Aorta (tissue), 5 donors: ENCODE results near the gene UBAC2. TPM values are rescaled to one million over a fixed set of nuclear protein-coding genes. Genes with fewer than 3 reads are reported as not detected.

Experiments
- ATAC-seq: fragments of 200-7000 bp; cut with Tn5 transposase; one replicate; pipeline ENCODE4 v1.9.1; 2022; ENCODE audit warnings: moderate library complexity; ENCODE audit not compliant: low FRiP score
- DNase-seq, 2 donors: peaks; one replicate each; pipeline ENCODE4 v3.0.0-alpha.2; 2020
- H3K27ac ChIP-seq, 2 donors: one replicate each; pipeline ENCODE4 v1.5.1; 2013; ENCODE audit warnings: low read length in 2 of 2, mild to moderate bottlenecking in 2 of 2, moderate library complexity in 2 of 2, control low read depth in 1 of 2, inconsistent platforms in 1 of 2, low read depth in 1 of 2
- H3K27me3 ChIP-seq, 2 donors: one replicate each; pipeline ENCODE4 v1.6.1; 2013; ENCODE audit warnings: control low read depth in 1 of 2, low read length in 1 of 2, mild to moderate bottlenecking in 1 of 2, moderate library complexity in 1 of 2; ENCODE audit not compliant: insufficient read depth in 2 of 2, control insufficient read depth in 1 of 2
- H3K36me3 ChIP-seq, 2 donors: one replicate each; pipeline ENCODE4 v1.6.1; 2013; ENCODE audit warnings: control low read depth in 1 of 2, low read length in 1 of 2, mild to moderate bottlenecking in 1 of 2; ENCODE audit not compliant: insufficient read depth in 2 of 2, control insufficient read depth in 1 of 2
- H3K4me1 ChIP-seq, 2 donors: one replicate each; pipeline ENCODE4 v1.6.1; 2013; ENCODE audit warnings: low read length in 2 of 2, control low read depth in 1 of 2, mild to moderate bottlenecking in 1 of 2, moderate library complexity in 1 of 2; ENCODE audit not compliant: insufficient read depth in 2 of 2, control insufficient read depth in 1 of 2
- H3K4me3 ChIP-seq, 2 donors: one replicate each; pipeline ENCODE4 v1.5.1; 2013; ENCODE audit warnings: low read length in 2 of 2, control low read depth in 1 of 2, mild to moderate bottlenecking in 1 of 2
- H3K9me3 ChIP-seq: one replicate; pipeline ENCODE4 v1.6.1; 2013; ENCODE audit warnings: mild to moderate bottlenecking, low read length; ENCODE audit not compliant: control insufficient read depth
- WGBS, 2 donors: extraction: QIAGEN DNeasy Blood & Tissue Kit; methylation state at CpG; one replicate each; pipeline ENCODE4 v1.1.7; 2013; 5-methylcytosine and 5-hydroxymethylcytosine counted together
- intact Hi-C, 2 donors: fragments of 100-400 bp; cut with DNase I; formaldehyde crosslinking; loops; one replicate each; pipeline versions ENCODE4 v1.14.2 to v1.15.0; 2022
- polyA plus RNA-seq, 2 donors: library from polyadenylated mRNA; stranded (reverse); fragments of 200-250 nt; gene quantifications; one replicate each; pipeline ENCODE4 v1.2.3, GENCODE V29; 2013
- total RNA-seq, 2 donors: library from RNA; stranded (reverse); fragmentation: NEBNext Ultra II Directional; extraction: Animal tissue kit (Norgen Biotek cat#: 25700); gene quantifications; one replicate each; pipeline ENCODE4 v1.2.1, GENCODE V29; 2021
- donor health status: healthy with polysubstance abuse.
- donor health status: Bipolar disorder and iron deficiency.
- donor health status: DM: no; HTN: no; CAD: no.
- donor health status: DM: no; HTN: no; CAD: no.
- donor health status: DM: yes; HTN: yes; CAD: no.

The UBAC2 gene
- total and polyA plus RNA-seq, 4 donors = 44.4 to 54.2 (median 48.5) TPM

- intact Hi-C loops = no loop called here
- no peak for ATAC-seq
- Histone ChIP-seq H3K27ac (no peak overlapping the region), H3K27me3 (no peaks in the 10 kb centered on the region), H3K9me3 (no peaks in the 10 kb centered on the region), H3K4me1 (no peaks in the 10 kb centered on the region), H3K4me3 (no peak overlapping the region), H3K36me3 (no peaks in the 10 kb centered on the region)
- 83 to 85% methylated on average over 3 of the region's 3 CpGs for WGBS, 2 donors
- no peak for DNase-seq
Observed at GRCh38 chr13:99378985-99379733, 178.5 kb downstream of the UBAC2 start.

- Histone ChIP-seq H3K36me3 (no peaks in the 10 kb centered on the region), H3K27me3 (no peaks in the 10 kb centered on the region), H3K4me1 (no peaks in the 10 kb centered on the region), H3K27ac (no peak overlapping the region), H3K4me3 (no peak overlapping the region), H3K9me3 (no peaks in the 10 kb centered on the region)
- intact Hi-C loops = no loop called here
- ATAC-seq (no peak), DNase-seq (no peak)
- WGBS, 2 donors = 93 to 94% methylated on average over 16 of the region's 16 CpGs
Observed at GRCh38 chr13:99379856-99380801, 179.5 kb downstream of the UBAC2 start.

- intact Hi-C loops = no loop called here
- H3K27me3 ChIP-seq = no peaks in the 10 kb centered on the region
Observed at GRCh38 chr13:99380921-99381645, 180.4 kb downstream of the UBAC2 start.

GRCh38 chr13:99381766-99382165, 181.1 kb downstream of the UBAC2 start:
- DNase-seq = no peak
- WGBS, 2 donors = 87 to 90% methylated on average over 2 of the region's 2 CpGs
- Histone ChIP-seq H3K36me3 (peaks cover 0 to 3% of the 10 kb centered on the region in 2 donors), H3K4me3 (no peak overlapping the region), H3K9me3 (no peaks in the 10 kb centered on the region), H3K4me1 (no peaks in the 10 kb centered on the region), H3K27ac (no peak overlapping the region), H3K27me3 (no peaks in the 10 kb centered on the region)
- no peak for ATAC-seq
- intact Hi-C loops = no loop called here

More at GRCh38 chr13:99380921-99381645, 180.4 kb downstream of the UBAC2 start:
- Histone ChIP-seq H3K4me1 (no peaks in the 10 kb centered on the region), H3K4me3 (no peak overlapping the region), H3K9me3 (no peaks in the 10 kb centered on the region), H3K27ac (no peak overlapping the region), H3K36me3 (peaks cover 0 to 3% of the 10 kb centered on the region in 2 donors)
- DNase-seq = no peak
- no peak for ATAC-seq
- WGBS, 2 donors = 92 to 95% methylated on average over 15 of the region's 15 CpGs

GRCh38 chr13:99382428-99383133, 181.9 kb downstream of the UBAC2 start:
- no peaks in the 10 kb centered on the region for H3K9me3 ChIP-seq
- intact Hi-C loops = no loop called here
- peaks cover 0 to 4% of the 10 kb centered on the region in 2 donors for H3K36me3 ChIP-seq
- no peak overlapping the region for H3K4me3 ChIP-seq
- DNase-seq = no peak
- 87 to 94% methylated on average over 9 of the region's 9 CpGs for WGBS, 2 donors
- no peaks in the 10 kb centered on the region for H3K4me1 ChIP-seq
- no peaks in the 10 kb centered on the region for H3K27me3 ChIP-seq
- no peak overlapping the region for H3K27ac ChIP-seq
- ATAC-seq = no peak

- H3K9me3 ChIP-seq = no peaks in the 10 kb centered on the region
- H3K36me3 ChIP-seq = peaks cover 0 to 4% of the 10 kb centered on the region in 2 donors
- 89 to 93% methylated on average over 11 of the region's 11 CpGs for WGBS, 2 donors
- DNase-seq = no peak
- no peak overlapping the region for H3K27ac ChIP-seq
- H3K27me3 ChIP-seq = no peaks in the 10 kb centered on the region
- intact Hi-C loops = no loop called here
- H3K4me3 ChIP-seq = no peak overlapping the region
- no peak for ATAC-seq
- no peaks in the 10 kb centered on the region for H3K4me1 ChIP-seq
Observed at GRCh38 chr13:99383511-99383921, 182.9 kb downstream of the UBAC2 start.

- intact Hi-C loops = no loop called here
- Histone ChIP-seq H3K9me3 (no peaks in the 10 kb centered on the region), H3K27me3 (no peaks in the 10 kb centered on the region), H3K27ac (no peak overlapping the region), H3K4me3 (no peak overlapping the region), H3K4me1 (no peaks in the 10 kb centered on the region), H3K36me3 (peaks cover 0 to 4% of the 10 kb centered on the region in 2 donors)
- DNase-seq = no peak
- ATAC-seq = no peak
- whole genome bisulfite sequencing, 2 donors = 93 to 96% methylated on average over 5 of the region's 5 CpGs
Observed at GRCh38 chr13:99383946-99384345, 183.3 kb downstream of the UBAC2 start.

- peaks cover 0 to 4% of the 10 kb centered on the region in 2 donors for H3K36me3 ChIP-seq
- no peak for DNase-seq
- H3K27ac ChIP-seq = no peak overlapping the region
- H3K27me3 ChIP-seq = no peaks in the 10 kb centered on the region
- H3K4me1 ChIP-seq = no peaks in the 10 kb centered on the region
- WGBS, 2 donors = 73 to 75% methylated on average over 13 of the region's 13 CpGs
- no peak overlapping the region for H3K4me3 ChIP-seq
- ATAC-seq = no peak
- intact Hi-C loops = no loop called here
- H3K9me3 ChIP-seq = no peaks in the 10 kb centered on the region
Observed at GRCh38 chr13:99384468-99384867, 183.8 kb downstream of the UBAC2 start.
